Epithelial cell of prostate (primary cell): Measurements from ENCODE around the gene RAB36.

Experiments
- DNase-seq: peaks from one replicate; pipeline ENCODE4 v3.0.0-alpha.2; 2011; ENCODE audit warnings: low read depth, low spot score
- H3K27ac ChIP-seq: fragments of 450-650 bp; 2 replicates; pipeline ENCODE4 v1.5.1; 2017; ENCODE audit warnings: mild to moderate bottlenecking

Gene RAB36

DNA sequence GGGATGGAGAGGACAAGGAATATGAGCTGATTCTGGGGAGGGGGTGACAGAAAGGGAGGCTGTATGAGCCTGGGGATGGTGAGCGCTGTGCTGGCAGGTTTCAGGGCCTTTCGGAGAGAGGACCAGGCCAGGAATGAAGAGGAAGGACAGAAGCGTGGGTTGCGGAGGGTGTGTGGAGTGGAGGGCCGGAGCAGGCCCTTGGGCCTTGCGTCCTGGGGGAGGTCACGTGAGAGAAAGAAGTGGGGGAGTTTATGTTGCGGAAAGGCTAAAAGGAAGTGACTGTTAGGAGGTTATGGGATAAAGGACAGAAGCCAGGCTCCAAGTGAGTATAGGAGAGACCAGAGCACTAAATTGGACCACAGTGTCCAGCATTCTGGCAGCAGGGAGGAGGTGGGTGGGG is 52.6 kb downstream of the RAB36 start:
- no peak overlapping the region for H3K27ac ChIP-seq
- DNase-seq = no peak

DNA sequence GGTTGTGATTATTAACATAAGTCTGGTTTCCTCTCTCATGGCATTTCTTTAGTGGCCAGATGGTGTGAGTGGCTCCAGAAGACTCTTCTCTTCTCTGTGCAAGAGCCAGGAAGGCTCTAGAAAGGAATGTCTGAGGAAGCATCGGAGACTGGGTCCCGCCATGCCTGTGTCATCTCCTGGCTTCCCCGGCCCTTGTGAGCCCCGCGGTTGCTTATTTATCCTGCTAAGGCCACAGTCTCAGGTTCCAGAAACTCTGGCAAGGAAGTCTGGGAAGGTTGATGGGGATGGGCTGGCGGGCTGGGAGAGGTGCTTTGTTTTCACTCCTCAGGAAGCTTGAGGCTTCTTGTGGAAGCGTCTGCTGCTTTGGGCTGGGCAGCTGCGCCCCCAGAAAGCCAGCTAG is 53.9 kb downstream of the RAB36 start:
- DNase-seq = no peak
- H3K27ac ChIP-seq = no peak overlapping the region

DNA sequence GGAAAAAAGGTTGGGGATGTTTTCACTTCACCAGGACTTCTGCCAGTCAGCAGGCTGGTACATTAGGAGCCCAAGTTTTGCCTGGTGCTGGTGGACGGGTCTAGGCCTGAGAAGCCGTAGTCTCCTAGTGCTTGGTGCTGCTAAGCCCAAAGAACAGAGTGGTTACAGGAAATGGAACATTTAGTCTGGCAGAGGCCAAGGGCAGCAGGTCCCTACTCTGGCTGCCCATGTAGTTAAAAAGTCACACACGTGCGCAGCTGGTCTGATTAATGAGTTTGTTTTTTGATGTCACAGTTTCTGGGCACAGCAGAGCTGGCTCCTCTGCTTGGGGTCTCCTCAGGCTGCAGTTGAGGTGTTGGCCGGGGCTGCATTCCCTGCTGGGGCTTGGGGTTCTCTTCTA is 55.6 kb downstream of the RAB36 start:
- no peak overlapping the region for H3K27ac ChIP-seq
- no peak for DNase-seq

DNA sequence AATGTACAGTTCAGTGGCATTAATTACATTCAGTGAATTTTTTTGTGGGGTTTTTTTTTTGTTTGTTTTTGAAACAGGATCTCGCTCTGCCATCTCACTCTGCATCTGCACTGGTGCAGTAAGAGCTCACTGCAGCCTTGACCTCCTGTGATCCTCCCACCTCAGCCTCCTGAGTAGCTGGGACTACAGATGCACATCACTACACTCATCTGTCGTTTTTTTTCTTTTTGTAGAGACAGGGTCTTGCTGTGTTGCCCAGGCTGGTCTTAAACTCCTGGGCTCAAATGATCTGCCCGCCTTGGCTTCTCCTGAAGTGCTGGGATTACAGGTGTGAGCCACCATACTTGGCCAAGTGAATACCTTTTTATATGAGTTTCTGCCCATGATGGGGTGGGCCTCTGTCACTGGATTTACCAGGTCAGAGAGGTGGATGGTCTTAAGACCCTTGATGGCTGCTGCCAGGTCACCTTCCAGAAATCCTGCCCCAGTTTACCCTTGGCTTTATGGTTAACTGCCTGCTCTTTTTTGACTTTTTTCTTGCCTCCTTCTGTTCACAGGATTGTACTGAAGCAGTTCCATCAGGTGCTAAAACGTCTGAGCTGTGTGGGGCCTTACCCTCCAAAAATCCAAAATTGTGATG is 57.7 kb downstream of the RAB36 start:
- H3K27ac ChIP-seq = no peak overlapping the region
- no peak for DNase-seq

DNA sequence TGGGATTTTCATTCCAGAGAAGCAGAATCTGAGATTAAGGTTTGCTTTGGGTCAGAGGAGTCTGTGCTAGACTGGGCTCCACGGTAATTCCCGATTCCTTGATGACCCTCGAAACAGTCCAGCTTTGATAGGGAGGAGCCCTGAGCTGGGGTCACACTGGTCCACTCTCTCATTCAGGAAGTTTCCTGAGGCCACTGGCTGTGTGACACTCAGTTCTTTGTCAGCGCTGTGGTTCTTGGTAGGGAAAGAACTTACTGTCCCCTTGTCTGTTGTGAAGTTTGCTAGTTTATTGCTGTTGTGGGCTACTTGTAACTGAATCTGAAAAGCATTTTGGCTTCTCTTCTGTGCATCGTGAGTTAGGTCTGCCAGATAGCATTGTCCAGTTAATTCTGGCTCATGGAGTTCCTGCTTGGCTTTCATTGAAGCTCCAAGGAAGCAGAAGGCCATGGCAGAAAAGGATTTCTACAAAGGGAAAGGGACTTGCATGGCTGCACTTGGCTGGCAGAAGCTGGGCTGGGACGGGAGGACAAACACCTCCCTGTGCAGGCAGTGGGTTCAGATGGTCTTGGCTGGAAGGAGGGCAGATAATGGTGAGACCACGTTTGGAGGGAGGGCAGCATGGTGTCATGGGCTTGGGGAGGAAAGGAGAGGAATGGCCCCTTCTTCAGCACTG is 58.3 kb downstream of the RAB36 start:
- DNase-seq = no peak
- no peak overlapping the region for H3K27ac ChIP-seq

DNA sequence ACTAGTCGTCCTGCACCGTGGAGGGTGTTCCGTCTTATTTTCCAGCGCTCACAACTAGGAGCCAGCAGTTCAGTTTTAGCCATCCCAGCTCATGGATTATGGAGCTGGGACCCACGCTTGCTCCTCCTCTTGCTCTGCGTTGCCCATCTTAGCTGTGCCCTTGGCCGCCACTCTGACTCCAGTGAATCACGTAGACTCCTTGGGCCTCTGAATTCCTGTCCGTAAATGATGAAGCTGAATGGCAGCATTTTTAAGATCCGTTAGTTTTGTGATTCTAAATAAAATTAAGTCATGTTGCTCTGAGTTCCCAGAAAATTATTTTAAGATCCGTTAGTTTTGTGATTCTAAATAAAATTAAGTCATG is 58.8 kb downstream of the RAB36 start:
- no peak overlapping the region for H3K27ac ChIP-seq
- no peak for DNase-seq

DNA sequence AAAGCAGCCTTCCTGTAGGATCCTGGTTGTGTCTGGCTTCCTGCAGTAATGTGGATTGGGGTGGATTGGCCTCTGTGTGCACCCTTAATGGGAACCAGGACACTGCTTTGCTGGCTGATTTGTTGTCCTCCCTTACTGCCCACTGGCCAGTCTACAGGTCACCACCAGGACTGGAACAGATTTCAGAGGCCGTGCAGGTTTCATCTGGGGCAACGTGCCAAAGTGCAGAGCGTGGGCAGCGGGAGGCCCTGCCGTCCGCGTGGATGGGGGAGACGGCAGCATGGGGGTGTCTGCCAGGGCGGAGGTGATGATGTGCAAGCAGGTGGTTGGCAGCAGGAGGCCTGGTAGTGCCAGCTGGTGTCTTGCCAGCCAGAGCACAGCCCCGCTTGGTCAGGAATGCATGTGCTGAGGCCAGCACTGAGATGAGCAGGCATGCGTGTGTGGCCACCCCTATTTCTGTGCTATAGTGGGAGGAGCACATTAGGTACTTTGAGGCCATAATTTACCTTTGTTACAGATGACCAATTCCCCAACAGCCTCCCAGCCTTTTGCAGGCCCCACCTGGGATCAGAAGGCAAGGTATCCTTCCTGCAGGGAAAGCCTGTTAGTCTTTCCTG is 59.4 kb downstream of the RAB36 start:
- DNase-seq = no peak
- H3K27ac ChIP-seq = peak overlapping the region; percentile 39

DNA sequence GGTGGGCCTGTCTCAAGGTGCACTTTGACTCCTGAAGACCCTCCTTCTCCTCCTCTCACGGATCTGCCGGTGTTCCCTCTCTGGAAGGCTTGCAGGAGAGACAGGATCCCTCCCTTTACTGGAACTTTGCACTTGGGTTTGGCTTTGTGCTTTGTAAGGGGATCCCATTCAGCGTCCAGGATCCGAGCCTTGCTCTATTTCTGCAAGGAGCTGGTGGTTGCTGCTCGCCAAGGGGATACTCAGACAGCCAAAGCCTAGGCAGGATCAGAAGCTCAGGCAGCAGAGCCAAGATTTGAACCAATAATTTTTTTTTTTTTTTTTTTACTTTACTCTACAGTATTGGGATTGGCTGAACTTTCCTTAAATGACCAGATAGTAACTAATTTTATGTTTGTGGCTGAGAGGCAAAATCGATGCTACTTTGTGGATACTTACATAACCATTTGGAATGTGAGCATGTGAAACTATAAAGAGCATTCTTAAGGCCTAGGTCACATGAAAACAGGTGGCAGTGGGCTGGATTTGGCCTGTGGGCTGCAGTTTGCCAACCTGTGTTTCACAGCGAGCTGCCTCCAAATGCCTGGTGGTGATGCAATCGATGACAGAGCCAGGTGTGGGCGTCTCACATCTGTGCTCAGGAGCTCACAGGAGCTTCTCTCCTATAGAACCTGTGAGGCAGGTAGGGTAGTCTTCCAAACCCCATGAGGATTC is 60.2 kb downstream of the RAB36 start:
- peak; percentile 48 for DNase-seq
- H3K27ac ChIP-seq = peak overlapping the region; percentile 39

DNA sequence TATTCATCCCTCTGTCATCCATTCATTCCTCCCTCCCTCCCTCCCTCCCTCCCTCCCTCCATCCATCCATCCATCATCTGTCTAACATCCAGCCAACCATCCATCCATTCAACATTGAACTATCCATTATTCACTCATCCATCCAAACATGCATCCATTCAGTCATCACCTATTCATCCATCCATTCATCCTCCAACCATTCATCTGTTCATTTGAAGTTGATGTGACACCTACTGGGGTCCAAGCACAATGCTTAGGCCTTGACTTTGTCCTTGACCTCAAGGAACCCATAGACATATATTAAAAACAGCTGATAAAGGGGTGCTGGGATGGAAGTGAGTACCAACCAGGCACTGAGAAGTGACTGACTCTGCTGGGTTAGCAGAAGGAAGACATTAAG is 61.6 kb downstream of the RAB36 start:
- no peak overlapping the region for H3K27ac ChIP-seq
- DNase-seq = no peak

DNA sequence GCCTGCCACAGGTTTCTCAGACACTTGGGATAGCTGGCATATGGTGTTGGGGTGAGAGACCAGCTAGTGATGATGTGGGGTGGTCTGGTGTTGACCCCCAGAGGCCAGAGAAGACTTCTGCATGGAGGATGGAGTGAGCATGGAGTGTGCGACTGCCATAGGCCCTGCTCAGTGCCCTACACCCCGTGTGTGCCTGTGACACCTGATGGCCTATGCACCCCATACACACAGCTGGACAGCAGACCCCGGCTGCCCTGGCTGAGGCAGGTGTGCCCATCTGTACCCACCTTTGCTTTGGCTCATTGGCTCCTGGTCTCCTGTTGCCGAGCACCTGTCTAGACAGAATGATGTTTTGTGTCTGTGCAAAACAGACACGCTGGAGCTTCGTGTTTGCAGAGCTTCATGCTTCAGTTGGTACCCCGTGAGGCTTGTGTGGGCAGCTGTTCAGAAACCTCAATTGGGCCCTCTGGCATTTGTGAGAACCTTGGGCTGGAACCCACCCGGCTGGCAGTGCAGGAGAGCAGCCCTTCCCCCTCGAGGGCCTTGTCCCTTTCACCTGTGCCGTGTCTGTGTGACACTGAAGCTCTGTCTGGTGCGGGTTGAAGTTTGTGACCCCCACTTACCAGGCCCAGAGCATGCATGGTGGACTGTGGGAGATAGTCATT is 62.6 kb downstream of the RAB36 start:
- DNase-seq = no peak
- H3K27ac ChIP-seq = no peak overlapping the region

DNA sequence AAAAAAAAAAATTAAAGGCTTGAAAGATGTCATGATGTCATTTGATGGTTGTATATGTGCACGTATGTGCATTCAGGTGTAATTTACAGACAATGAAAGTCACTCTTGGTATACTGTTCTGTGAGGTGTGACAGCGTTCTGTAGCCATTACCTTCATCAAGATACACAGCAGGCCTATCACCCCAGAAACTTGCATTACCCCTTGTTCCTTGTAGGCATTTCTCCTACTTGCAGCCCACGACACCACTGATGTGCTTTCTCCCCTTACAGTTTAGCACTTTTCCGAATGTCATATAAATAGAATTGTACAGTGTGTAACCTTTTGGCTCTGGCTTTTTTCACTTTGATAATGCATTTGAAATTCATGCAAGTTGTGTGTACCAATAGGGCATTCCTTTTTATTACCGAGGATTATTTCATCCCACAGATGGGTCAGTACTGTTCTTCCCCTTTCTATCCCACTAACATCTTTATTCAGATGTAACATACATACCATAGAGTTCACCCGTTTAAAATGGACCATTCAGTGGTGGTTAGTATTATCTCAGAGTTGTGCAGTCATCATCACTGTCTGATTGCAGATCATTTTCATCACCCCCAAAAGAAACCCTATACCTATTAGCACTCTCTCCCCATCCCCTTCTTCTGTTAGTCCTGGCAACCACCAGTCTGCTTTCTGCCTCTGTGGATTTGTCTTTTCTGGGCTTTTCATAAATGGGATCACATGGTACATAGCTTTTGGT is 65.3 kb downstream of the RAB36 start:
- no peak for DNase-seq
- H3K27ac ChIP-seq = no peak overlapping the region

DNA sequence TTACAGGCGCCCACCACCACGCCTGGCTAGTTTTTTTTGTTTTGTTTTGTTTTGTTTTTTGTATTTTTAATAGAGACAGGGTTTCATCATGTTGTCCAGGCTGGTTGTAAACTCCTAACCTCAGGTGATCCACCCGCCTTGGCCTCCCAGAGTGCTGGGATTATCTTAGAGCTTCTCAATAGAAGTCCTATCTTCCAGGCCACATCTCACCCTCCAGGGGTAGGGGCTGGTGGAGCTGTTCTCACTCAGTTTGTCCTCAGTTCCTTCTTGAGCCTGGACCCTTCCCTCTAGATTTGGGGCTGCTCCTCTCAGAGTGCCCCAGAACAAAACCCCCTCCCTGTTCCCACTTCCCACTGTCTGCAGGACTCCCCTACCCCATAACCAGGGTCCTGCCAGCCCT is 66.3 kb downstream of the RAB36 start:
- DNase-seq = no peak
- no peak overlapping the region for H3K27ac ChIP-seq

DNA sequence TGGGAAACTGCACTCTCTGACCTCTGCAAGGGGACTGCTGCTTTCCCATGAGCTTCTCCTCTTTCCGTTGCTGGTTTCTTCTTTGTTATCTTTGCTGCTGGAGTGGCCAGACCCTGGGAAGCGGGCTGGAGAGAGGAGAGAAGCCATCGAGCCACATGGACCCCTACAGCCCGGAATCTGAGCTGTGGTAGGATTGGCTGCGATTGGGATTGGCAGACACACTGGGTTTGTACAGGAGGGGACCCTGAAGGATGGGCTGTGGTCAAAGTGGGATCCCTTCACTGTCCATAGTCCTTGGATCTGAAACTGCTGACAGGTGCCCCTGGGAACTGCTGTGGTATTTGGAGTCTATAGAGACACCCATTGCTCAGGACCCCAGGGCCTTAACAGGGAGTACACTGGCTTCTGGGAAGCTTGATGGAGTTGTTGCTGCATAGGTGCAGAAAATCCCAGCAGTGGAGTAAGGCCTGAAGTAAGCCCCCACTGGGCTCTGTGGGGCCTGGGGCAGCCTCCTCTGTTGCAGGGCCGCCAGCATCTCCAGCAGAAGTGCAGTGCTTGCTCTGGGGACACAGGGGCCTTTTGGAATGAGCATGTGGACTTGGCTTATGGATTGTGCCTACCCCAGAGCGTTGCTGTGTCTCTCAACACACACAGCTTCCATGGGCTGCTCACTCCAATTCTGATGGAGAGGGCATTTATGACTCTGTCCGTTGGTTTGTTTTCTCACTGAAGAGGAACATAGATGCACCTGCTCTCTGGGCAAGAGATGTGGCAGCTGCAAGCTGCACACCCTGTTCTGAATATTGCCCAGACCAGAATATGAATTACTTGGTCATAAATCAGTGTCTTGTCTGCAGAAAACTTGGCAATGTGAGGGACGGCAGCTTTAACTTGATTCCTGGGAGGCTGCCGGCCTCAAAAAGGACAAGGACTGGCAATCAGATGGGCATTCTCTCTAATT is 67.1 kb downstream of the RAB36 start:
- H3K27ac ChIP-seq = no peak overlapping the region
- no peak for DNase-seq

DNA sequence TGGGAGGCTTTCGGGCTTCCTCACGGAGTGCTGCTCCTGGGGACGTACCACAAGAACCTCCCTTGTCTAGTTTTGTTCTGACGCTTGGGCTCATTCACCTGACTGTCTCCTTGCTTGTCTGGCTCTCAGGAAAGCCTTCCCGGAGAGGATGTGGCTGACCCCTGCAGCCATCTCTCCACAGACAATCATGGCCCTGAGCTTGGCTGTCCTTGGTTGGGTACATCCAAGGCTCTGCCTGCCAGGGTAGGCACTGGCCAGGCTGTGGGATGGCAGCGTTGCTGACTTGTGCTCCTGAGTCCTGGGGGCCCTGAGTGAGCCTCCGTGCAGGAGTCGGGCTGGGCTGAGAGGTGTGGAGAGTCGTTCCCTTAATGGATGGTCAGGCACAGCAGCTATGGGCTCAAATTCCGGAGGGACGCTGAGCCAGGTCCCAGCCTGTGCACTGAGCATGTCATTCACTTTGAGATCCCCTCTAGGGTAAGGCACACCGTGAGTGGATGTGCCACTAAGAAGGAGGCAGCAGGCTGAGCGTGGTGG is 67.8 kb downstream of the RAB36 start:
- DNase-seq = no peak
- no peak overlapping the region for H3K27ac ChIP-seq

DNA sequence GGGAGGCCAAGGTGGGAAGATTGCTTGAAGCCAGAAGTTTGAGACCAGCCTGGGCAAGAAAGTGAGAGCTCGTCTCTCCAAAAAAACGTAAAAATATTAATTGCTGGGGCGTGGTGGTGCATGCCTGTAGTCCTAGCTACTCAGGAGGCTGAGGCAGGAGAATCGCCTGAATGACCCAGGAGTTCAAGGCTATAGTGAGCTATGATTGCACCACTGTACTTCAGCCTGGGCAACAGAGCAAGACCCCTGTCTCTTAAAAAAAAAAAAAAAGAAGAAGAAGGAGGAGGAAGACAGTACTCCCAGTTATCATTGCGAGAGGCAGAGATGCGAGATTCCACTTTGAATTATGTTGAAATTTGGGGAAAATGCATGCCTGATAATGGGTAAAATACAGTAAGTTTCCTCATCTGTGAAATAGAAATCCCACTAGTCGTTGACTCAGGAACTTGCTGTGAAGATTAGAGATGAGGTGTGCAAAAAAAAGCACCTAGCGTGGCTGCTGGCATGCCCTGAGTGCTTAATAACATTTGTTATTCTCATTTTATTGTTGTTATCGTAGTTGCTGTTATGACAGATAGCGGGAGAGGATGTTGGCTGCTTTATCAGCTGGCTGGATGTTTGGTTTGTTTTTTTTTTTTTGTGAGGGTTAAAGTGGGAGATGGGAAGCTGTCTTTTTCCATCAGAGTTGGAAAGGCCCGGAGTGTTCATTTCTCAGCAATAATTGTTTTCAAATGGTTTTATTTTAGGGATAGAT is 68.5 kb downstream of the RAB36 start:
- no peak overlapping the region for H3K27ac ChIP-seq
- no peak for DNase-seq
